ENCODE results near the gene FAM124B.
A peak's percentile ranks its signal among the peaks of the same experiment; 100 is the strongest.

FAM124B gene, protein sequence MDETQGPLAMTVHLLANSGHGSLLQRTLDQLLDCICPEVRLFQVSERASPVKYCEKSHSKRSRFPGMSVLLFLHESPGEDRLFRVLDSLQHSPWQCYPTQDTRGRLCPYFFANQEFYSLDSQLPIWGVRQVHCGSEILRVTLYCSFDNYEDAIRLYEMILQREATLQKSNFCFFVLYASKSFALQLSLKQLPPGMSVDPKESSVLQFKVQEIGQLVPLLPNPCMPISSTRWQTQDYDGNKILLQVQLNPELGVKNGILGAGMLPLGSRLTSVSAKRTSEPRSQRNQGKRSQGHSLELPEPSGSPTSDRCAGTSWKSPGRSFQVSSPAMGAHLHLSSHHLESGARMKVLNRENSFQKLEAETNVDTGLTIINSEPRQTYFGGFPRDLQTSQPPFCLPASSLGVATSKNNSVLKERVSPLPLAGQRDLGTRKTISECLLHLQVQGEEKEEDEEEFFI
- 0.14 to 3.1 reads per million in 2 donors for total RNA-seq

- DNase-seq: peak; percentile 8
Measured at GRCh38 chr2:224401641-224402342, at the start of gene FAM124B. Gene FAM124B, minus strand, starts transcription at chr2:224402107. Its CDS starts 339 bp downstream, at chr2:224401768.

DNA sequence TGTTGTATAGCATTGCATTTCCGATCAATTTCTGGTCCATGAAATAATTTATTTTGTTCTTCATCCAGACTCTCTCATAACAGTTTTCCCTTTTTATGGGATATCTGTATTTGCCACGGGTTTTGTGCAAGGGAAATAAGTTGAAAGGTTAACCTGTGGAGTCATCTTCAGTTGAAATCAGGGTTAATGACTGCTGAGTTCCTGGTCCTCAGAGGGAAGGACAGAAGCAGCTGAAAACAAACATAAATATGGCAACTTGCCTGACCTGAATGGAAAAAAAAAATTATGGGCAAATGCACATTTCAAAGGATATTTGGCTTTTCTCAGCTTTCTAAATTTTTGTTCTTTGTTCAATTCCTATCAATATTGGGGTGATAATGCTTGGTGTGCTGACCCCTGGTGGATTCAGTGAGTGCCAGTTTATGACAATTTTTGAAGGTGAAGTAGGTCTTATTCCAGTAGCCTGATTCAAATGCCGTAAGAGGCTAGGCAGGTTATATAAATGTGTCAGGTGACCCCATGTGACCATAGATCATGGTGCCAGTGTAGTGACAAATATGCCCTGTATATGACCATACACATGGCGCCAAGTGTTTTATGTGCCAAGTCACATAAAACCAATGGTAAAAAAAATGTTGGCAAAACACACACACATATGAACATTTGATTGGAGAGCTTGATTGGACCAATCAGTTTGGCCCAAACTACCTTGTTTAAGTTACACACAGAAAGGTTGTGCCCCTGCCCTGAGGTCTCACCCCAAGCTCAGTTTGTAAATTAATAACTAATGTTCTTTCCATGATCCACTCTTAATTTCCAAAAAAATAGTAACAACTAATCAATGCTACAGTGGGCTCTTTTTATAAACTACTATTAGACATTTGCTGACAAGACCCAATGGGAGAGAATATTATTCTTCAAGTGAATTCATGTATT is 47.6 kb upstream of the FAM124B start:
- no peak for DNase-seq

GRCh38 chr2:224448236-224448635 is 46.3 kb upstream of the FAM124B start:
- no peak for DNase-seq

- DNase-seq: no peak
Measured at GRCh38 chr2:224444783-224445182, 42.9 kb upstream of the FAM124B start.

DNA sequence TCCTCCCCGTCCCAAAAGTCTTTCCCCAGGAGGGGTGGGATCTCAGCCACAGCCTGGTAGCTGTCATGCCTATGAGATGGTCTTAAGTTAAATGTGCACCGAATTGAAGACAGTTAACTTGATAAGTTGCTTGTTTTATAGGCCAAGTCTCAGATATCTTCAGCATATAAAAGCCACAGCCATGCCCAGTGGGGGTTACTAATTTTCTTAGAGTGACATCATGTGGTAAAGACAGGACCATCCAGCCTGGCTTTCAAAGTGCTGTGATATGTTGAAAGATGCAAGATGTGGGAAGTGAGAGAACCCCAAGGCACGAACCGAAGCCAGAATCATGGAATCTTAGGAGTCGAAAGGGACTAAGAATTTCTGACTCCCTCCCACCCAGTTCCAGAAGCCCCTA is 42.1 kb upstream of the FAM124B start:
- no peak for DNase-seq

DNA sequence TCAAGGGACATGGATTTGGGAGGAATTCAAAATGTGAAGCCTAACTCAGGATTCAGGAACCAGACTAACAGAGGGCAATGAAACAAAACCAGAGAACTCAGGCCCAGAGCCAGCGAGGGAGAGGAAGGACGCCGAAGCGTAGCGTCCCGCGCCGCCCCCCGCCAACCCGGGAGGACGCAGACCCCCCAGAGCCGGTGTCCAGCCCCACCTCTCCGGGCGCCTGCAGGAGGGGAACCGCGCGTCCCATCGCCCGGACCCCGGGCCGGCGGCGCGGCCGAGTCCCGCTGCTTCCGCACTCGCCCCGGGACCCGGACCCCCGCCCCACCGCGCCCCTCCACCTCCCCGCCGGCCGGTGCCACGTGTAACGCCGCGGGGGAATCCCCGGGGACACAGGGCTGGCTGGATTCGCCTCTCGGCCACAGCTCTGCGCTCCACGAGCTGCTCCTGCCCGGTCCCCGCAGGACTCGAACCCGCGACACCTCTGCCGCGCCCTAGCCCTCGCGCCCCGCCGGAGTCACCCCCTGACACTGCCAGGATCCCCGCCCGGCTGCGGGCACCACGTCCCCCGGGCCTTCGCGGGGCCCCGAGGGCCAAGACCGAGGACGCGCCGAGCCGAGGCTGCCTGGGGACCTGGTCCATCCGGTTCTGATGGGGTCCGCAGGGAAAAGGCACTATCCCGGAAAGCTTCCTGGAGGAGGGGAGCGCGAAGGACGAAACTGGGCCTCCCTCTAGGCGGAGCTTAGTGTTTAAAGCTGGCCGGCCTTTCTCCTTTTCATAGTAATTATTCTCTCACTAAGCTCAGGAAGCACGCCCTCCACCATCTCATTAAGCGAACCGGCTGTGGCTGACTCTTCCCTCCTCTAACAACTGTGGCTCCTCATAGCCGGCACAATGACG is 40.4 kb upstream of the FAM124B start:
- no peak for DNase-seq

DNA sequence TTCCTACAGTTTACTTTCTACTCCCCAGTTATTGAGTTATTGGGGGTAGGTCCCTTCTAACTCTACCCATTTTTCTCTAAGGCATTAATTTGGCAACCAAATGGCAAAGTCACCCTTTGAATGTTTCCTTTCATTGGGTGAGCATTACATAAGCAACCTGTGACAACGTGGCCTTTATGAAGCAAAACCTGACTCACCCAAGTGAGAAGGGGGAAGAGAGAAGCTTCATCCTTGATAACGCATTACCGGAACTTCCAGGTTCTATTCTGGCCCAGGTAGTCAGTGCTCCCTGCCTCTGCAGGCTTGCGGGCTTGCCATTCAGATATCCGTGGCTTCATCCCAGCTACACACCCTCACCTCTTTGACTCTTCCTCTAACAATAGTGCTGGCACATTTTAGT is 39.1 kb upstream of the FAM124B start:
- DNase-seq: no peak

DNA sequence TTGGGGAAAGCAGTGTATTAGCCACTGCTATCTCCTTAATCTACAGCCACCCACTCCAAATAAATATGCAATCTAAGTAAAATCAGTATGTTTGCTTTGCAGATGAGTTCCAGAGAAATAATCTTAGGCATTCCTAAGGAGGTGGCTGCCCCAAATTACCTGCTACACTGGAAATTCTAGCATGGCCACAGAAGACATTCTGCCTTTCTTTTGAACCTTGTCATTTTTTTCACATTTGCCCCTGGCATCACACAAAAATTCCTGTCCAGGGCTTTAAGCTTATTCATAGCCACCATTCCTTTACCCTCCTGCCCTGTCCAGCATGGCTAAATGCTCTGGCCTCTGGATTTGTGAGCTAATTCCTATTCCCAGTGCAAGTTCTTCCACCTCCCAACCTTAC is 36.8 kb upstream of the FAM124B start:
- no peak for DNase-seq

GRCh38 chr2:224436634-224437033 is 34.7 kb upstream of the FAM124B start:
- DNase-seq: no peak

GRCh38 chr2:224434618-224435017 is 32.7 kb upstream of the FAM124B start:
- DNase-seq: no peak

DNA sequence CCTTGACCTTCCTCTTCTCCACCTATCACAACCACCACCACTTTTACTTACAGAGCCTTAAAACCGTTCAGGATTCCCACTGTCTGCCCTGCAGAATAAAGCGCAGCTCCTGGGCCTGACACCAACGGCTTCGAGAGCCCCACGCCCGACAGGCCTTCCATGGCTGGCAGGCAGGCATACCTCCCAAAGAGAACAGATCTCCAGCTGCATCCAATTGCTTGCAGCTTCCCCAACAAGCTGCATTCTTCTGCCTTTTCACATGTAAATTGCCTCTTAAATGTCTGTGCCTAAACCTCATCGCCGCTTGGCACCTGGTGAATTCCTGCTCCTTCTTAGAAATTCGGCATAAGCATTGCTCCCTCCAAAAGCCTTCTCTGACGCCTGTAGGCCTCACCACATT is 31.5 kb upstream of the FAM124B start:
- DNase-seq: no peak

DNA sequence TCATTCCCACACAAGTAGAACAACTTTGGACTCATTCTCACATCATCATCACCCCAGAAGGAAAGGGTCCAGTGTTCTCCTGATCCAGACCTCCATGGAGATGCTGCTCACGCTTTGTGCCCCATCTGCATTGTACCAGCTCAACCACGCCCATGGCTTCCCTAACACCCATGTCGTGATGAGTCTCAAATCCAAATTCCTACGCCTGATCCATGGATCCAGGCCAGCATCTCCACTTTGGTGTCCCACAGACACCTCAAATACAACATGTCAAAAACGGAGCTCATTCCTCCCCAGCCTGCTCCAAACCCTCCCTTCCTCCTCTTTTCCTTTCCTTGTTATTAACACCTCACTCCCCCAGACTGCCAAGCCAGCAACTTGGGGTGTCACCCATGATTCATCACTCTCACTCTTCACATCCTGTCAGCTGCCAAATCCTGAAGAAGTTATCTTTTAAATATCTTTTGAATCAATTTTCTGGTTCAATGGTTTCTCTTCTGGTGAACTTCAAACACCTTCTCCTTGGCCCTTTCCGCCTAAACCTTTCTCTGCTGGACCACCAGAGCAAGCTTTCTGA is 30.2 kb upstream of the FAM124B start:
- no peak for DNase-seq

DNA sequence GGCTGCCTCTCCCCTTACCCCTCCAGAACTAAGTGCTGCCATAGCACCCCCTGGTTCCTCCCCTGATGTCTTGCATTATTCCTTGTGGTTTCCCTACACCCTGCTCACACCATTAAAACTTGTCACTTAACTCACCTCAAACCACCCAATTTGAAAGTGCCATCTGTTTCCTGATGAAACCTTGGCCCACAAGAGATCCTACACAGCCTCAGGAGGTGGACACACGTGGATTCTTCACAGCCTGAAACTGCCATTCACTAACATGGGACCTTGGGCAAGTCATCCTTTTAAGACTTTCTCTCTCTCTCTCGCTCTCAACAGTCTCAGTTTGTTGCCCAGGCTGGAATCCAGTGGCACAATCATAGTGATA is 27.5 kb upstream of the FAM124B start:
- no peak for DNase-seq

DNA sequence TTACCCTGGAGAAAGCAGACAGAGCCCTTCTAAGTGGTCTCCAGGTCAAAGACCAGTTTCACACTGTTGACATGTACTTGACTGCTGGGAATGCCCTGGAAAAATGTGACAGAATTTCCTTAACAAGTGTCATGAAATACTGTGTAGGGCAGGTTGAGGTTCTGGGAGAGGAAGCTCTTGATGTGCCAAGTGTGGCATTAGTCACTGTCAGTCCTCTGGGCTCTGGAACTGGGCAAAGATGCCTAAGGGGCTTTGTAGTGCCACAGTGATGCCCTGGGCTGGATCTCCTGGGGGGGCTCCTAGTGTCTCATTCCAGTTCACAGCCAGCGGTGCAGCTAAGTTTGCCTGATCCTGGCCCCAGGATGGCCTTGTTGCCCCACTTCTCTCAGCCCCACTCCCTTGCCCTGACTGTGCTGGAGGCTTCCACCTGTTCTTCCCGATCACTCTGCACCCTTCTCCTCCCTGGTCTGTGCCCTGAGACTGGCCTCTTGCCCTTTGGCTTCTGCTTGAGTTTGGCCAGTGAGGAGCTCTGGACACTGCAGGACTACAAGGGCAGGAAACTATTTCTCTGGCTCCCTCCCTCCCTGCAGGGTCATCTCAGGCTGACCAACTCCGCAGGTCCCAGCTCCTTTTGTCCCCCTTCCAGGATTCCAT is 27.0 kb upstream of the FAM124B start:
- DNase-seq: no peak

DNA sequence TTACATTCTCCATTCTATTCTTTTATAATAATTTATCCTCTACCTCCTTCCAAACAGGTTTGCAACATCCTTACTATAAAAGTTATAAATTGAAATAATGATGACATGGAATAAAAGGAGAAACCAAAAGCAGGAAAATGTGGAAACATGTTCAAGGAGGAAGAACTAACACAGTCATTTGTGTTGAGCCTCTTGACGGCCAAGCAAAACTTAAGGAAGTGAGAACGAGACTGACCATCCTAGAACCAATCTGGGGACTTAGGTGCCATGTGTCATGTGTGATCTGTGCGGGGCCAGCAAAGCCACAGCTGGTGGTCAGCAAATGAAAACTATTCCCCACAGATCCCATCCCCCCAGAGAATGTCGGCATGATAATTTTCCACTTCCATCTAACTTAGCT is 25.6 kb upstream of the FAM124B start:
- no peak for DNase-seq

- DNase-seq: no peak
Measured at GRCh38 chr2:224426656-224427055, 24.7 kb upstream of the FAM124B start.

- no peak for DNase-seq
Measured at GRCh38 chr2:224421065-224421464, 19.2 kb upstream of the FAM124B start.

GRCh38 chr2:224417947-224418346 is 16.0 kb upstream of the FAM124B start:
- DNase-seq: no peak

DNA sequence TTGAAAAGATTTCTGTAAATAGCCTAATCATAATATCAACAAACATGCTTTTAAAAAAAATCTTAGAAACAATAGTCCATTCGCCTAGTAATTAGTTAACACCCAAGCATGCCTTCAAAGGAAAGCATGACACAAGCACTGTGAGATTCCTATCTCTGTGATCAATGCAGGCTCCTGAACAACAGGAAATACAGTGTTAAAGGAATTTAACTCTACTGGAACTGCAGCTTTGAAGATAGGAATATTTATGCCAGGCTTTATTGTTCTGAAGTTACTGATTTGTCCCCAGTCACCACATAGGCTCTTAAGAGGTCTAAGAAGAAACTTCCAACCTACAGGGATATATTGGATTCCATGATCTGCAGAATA is 15.4 kb upstream of the FAM124B start:
- DNase-seq: no peak

DNA sequence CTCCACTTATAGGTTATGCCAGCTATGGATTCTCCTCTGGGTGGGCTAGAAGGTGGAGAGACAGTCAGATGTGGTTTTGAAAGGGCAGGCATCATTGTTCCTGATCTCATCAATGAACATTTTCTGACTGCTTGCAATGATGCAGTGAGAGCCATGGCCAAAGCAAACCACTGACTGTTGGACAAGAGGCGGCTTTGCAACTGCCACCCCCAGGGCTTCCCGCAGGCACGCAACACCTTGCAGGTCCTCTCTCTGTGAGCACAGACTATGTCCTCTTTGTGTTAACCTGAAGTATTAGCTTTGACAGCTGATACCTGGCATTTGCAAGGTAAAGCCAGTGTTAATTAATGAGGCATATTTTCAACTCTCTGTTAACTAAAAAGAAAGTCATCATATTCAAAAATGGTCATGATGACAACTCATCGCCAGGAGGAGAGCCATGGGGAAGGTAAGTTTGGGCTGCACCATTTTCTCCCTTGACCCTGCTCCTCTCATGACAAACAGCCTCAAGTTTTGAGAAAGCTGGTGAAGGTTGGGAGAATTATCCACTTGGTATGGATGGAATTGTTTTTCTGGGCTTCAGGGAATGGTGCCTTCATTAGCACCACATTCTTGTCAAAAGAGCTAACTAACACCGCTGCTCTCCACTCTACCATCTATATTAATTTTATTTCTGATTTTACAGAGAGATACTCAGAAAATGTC is 14.9 kb upstream of the FAM124B start:
- no peak for DNase-seq

DNA sequence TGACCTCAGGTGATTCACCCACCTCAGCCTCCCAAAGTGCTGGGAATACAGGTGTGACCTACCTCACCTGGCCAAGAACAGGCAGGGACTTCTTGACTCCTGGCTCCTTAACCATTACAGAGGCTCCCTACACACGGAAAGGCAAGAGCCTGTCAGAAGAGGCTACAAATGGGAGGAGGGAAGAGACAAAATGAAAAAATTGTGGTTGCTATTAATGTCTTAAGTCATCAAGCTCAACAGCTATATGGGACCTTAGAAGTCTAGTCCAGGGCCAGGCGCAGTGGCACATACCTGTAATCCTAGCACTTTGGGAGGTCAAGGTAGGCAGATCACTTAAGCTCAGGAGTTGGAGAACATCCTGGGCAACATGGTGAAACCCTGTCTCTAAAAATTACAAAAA is 11.5 kb upstream of the FAM124B start:
- no peak for DNase-seq
